Stimulated activated CD8-positive, alpha-beta memory T cell treated with anti-CD3 and anti-CD28 coated beads, Interleukin-12 subunit alpha, Interleukin-12 subunit beta, amount 100 ng/mL, for 4 hours (primary cell): ENCODE data around the gene CFAP100.

Experiments used
- DNase-seq: peaks from one replicate; pipeline ENCODE4 v3.0.0-alpha.2; 2020; ENCODE audit warnings: low read depth

Gene CFAP100

DNA sequence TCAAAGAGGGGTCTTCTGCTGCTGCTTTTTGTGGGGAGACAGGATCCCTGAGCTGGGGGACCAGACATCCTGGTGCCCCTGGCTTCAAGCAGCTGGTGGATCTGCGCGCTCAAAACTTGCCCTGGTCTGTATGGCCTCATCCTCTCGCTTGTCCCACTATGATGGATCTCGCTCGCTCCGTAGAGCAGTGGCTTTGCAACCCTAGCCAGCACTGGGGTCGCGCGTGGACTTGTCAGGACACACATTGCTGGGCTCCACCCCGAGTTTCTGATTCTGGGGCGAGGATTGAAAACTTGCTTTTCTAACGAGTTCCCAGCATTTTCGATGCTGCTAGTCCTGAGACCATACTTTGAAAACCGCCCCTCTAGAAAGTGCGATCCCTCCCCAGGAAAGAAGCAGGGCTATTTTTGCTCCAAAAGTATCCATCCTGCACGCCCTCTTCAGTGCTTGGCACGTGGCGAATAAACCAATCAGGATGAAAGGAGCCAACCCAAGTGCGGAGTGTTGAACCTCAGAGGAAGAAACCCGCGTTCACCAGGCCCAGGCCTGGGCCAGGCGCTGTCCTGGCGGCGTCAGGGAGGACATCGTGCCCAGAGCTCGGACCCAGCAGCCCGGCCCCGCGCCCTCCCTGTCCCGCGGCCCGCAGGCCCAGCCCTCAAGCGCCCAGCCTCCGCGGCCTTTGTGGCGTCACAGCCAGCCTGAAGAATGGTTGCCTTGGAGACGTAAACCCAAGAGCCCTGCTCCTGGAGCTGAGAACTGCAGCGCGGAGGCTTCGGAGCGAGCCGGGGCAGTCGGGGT, at the start of gene CFAP100:
Gene CFAP100, plus strand, starts transcription at position 731 of the 798 bp plus-strand sequence. CDS start 1,092 bp downstream, outside the sequence.
- DNase-seq, result no peak

DNA sequence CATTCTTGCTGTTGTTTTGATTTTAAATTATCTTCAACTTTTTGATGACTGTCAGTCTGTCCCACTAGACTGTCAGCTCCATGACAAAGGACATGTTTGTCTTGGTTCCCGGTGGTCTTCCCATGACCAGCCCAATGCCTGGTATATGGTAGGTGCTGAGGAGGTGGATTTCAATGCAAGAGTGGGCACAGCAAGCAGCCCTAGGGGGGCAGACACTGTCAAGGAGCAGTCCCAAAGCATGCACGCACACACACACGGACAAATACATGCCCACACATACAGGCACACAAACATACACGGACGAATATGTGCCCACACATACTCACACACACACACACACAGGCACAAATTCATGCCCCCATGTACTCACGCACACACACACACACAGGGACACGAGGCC, 49.5 kb upstream of the CFAP100 start:
- no peak for DNase-seq

- DNase-seq, result no peak
Observed at GRCh38 chr3:126345641-126346460, 48.9 kb upstream of the CFAP100 start.

DNA sequence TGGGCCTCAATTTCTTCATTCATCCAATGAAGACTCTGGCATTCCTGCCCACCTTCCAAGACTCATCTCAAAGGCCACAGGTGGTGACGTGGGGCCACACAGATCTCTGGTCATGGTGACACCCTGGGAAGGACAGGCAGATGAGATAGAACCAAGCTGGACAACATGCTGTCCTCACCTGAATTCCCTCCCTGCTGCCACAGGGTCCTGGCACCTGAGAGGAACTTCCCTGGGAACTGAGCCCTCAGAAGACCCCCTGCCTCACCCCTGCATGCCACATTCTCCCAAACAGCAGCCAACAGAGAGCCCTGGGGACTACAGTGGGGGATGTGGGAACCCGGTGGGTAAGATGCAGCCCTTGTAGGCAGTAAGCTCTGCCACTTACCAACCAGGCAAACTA, 48.2 kb upstream of the CFAP100 start:
- no peak for DNase-seq

- DNase-seq, result no peak
Observed at GRCh38 chr3:126347543-126348161, 47.1 kb upstream of the CFAP100 start.

GRCh38 chr3:126348308-126348920, 46.3 kb upstream of the CFAP100 start:
- no peak for DNase-seq

DNA sequence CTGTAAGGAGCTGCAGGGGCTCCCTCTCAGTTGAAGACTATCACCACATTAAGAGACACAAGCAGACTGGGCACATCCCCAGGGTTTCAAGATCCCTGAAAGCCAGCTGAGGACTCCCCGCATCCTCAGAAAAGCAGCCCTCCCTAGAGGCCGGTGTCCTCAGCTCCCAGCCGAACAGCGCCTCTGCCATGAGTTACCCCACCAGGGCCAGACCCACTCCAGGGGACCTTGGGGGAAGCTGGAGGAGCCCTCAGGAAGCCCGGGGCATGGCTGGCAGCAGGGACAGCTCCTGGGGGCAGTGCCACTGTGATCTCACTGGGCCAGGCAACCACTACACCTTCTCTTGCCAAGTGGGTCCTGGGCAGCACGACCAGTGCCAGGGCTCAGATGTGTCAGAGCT, 45.6 kb upstream of the CFAP100 start:
- no peak for DNase-seq

DNA sequence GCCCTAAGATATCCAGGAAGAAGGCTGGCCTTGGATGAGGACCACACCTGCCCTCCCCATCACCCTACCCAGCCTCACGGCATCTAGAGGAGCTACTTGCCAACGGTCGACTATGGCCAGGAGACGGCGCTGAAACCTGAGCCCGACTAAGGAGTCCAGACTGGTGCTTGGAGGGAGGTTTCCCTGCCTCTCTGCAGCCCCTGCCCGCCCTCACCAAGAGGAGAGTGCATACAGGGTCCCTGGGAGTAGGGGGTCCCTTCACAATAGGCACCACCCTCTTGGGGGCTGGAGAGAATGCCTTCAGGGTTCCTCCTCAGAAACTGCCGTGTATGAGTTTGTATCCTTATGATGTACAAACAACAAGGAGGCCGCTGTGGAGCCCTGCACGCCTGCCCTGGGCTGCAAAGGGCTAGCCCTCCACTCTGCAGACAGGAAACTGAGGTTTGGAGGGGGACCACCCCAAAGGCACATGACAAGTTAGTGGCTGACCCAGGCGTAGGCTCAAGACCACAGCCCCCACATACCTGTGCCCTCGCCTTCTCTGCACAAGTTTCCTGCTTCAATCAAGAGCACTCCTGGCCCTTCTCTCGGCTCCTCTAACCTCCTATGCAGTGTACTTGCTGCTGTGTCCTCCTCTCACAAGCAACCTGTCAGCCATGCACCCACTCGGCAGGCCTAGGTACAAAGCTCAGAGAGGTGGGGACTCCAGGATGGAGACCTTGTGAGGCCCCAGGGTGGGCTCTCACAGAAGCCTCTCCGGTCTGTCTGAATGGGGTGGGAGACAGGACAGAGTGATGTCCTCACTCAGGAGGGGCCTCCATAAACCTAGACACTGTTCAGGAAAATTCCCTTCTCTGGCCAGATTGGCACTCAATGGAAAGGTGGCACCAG, 44.9 kb upstream of the CFAP100 start:
- DNase-seq, result no peak

- no peak for DNase-seq
Observed at GRCh38 chr3:126350502-126351085, 44.1 kb upstream of the CFAP100 start.

DNA sequence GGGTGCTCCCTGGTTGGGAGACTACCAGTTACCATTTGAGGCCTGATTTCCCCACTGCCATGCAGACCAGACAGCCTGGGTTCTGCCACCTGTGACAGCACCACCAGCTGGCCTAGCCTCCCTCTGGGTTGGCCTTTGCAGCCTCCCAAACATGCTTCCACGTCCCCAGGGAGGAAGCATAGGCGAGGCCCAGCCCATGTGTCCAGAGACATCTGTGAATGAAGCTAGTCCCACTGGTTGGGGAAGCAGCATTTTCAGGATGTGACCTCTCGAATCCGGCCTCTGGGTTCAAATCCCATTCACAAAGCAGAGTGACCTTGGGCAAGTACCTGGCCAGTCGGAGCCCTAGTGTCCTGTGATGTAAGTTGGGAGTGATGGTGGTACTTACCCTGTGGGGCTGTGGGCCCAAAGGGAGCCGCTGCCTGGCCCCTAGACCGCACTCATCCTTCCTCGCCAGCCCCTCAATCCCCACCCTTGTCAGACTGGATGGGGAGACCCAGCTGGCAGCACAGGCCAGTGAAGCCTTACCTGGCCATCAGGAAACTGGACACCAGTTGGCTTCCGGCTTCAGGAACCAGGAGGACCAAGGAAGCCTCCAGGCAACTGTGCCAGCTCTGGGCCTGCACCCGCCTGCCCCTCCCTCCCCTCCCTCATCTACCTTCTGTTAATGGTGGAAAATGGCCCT, 43.5 kb upstream of the CFAP100 start:
- DNase-seq, result no peak

DNA sequence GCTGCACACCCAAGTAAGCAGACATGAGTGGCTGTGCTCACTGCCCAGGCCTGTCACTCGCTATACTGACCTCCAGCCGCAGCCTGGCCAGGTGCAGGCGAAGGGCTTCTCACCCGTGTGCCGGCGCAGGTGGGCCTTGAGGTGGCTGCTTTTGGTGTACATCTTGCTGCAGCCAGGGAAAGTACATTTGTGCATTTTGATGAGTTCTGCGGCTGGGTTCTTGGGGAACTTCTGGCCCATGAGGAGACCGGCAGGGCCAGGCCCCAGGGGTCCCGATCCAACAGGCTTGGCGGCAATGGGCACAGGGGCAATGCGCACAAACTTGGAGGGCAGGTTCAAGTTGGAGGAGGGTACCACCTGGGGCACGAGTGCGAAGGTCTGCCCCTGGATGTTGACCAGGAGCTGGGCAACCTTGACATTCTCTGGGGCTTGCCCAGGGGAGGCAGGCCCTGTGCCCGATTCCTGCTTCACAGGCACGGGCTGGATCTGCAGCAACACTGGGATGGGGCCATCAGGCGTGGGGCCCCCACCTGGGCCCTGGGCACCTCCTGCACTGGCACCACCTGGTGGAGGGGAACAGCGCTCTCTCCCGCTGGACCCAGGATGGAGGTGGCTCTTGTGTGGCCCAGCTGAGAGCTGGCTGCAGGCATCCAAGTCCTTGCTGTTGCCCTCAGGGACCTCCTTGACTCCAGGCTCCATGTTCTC, 42.8 kb upstream of the CFAP100 start:
- no peak for DNase-seq

DNA sequence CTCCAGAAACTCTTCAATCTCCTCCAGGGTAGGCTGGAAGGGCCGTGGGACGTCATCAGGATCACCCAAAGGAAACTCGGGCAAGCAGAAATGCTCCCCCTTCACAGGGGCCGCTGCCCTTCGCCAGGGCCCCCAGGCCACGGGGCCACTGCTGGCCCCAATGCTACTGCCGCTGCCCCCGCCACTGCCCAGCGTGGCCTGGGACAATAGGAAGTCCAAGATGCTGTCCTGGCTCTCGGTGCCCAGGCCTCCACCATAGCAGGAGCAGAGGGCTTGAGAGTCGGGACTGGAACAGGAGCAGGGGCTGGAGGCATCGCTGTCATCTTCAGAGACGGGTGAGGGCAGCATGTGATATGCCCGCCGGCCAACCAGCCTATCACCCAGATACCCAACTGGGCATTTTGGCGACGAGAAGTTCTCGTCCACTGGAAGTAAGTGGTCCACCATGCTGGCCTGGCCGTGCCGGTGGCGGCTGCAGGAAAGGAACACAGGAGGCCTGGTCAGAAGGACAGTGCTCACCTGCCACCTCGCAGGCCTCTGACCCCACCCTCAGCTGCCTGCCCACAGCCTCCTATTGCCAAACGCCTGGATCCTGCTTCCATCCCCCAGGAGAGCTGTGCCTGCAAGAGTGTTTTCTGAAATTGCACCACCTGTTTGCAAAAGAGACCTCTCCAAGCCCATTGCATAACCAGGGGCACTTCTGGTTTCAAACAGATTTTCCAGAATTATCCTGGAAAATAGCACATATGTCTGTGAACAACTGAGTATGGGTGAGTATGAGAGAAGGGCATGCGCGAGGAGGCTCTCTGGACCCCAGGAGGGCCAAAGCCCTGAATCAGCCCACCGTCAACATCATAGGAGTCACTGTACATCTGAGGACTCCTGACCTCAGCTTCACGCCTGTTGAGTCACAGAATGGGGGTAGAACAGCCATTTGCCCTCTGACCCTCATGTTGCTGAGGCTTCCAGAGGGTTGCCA, 41.9 kb upstream of the CFAP100 start:
- DNase-seq, result no peak

DNA sequence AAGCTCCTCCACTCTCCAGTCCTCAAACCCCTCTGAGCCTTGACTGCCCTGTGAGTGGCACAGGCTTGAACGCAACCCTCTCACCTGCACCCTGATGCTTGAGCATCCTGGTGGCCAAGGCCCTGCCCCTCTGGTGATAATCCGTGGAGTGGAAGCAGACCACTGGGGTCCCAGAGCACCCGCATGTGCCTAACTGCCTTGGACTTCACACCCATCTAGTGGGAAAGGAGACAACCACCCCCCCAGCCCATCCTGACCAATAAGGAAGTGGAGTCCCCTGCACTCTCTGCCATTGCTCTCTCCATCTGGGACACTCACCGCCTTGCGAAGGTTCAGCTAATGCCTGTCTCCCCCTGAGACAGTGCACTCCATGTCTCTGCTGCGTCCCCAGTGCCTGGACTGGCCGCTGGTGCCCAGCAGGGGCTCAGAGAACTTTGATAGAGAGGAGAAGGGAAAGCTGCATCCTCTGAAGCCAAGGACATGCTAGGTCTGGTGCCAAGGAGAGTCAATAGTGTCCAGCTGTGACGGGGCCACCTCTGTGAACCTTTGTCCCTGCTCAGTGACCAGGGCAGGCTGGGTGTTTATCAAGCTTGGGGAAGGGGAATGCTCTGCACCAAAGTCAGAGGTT, 40.9 kb upstream of the CFAP100 start:
- DNase-seq, result no peak

GRCh38 chr3:126354776-126355175, 39.9 kb upstream of the CFAP100 start:
- DNase-seq, result no peak

- no peak for DNase-seq
Observed at GRCh38 chr3:126355251-126355650, 39.5 kb upstream of the CFAP100 start.

- DNase-seq, result no peak
Observed at GRCh38 chr3:126355777-126356372, 38.8 kb upstream of the CFAP100 start.
